OCI-LY3 (cell line): Measurements from ENCODE around the gene DDX39B.

Experiments used
- EZH2phosphoT487 ChIP-seq: fragments of 200-600 bp; shearing (Covaris generic); IDR thresholded peaks from 2 replicates; pipeline ENCODE4 v1.6.1; 2018; ENCODE audit warnings: antibody characterized with exemption, mixed run types, low read depth
- TF ChIP-seq, protein P1 (sequence below): fragments of 200-600, 300-600 bp; sonication (generic); IDR thresholded peaks from 2 replicates; pipeline ENCODE4 v1.5.1; 2014; ENCODE audit warnings: antibody characterized with exemption, low read length, low read depth

- TF ChIP-seq, protein P1, sequence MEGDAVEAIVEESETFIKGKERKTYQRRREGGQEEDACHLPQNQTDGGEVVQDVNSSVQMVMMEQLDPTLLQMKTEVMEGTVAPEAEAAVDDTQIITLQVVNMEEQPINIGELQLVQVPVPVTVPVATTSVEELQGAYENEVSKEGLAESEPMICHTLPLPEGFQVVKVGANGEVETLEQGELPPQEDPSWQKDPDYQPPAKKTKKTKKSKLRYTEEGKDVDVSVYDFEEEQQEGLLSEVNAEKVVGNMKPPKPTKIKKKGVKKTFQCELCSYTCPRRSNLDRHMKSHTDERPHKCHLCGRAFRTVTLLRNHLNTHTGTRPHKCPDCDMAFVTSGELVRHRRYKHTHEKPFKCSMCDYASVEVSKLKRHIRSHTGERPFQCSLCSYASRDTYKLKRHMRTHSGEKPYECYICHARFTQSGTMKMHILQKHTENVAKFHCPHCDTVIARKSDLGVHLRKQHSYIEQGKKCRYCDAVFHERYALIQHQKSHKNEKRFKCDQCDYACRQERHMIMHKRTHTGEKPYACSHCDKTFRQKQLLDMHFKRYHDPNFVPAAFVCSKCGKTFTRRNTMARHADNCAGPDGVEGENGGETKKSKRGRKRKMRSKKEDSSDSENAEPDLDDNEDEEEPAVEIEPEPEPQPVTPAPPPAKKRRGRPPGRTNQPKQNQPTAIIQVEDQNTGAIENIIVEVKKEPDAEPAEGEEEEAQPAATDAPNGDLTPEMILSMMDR: no peak
- no peak for TF ChIP-seq EZH2phosphoT487
These were observed 12.9 kb downstream of the DDX39B start, which contains the start of gene MCCD1 for GRCh38 chr6:31528821-31529328.
